Eye (tissue), 1 donor: Measurements from ENCODE around the gene GSTT4.
"Not testable (repeated sequence)": the region's sequence is repeated elsewhere in the genome, so short reads cannot be mapped to it uniquely, and the experiment has no call there.

ENCODE experiments used
- DNase-seq: peaks from one replicate; pipeline ENCODE4 v3.0.0-alpha.2; 2015

GSTT4 gene

DNA sequence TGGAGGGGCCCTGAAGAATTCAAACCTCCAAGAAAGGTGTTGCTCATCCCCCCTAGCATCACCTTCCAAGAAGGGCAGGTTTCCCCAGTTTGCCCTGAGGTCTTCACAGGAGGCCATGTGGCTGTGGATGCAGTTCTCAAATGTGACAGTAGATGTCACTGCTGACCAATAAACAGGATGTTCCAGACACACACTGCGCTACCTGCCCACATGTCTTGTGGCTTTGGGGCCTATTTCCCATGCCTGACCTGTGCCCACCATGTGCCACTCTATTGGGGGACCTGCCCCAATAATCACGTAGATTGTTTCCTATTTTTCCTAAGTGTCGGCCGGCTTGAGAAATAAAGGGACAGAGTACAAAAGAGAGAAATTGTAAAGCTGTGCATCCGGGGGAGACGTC, 20.8 kb downstream of the GSTT4 start:
- DNase-seq = peak; percentile 70

DNA sequence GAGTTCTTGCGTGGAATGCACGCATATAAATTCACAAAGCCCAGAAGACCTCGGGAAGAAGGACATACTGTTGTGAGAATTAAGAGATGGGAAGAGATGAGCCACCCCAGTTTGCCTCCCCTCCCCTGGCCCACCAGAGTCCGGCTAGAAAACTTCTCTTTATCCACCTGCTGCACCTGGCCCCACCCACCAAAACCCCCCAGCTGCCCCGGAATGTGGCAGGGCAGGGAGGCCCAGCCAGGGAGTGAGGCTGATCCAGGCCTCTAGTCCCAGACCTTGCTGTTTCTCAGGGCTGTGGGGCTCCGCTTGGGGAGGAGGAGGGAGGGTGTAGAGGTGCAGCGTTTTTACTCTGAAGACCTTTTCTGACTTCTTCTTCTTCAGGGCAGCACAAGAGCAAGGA, 24.7 kb downstream of the GSTT4 start:
- not testable (repeated sequence) for DNase-seq

DNA sequence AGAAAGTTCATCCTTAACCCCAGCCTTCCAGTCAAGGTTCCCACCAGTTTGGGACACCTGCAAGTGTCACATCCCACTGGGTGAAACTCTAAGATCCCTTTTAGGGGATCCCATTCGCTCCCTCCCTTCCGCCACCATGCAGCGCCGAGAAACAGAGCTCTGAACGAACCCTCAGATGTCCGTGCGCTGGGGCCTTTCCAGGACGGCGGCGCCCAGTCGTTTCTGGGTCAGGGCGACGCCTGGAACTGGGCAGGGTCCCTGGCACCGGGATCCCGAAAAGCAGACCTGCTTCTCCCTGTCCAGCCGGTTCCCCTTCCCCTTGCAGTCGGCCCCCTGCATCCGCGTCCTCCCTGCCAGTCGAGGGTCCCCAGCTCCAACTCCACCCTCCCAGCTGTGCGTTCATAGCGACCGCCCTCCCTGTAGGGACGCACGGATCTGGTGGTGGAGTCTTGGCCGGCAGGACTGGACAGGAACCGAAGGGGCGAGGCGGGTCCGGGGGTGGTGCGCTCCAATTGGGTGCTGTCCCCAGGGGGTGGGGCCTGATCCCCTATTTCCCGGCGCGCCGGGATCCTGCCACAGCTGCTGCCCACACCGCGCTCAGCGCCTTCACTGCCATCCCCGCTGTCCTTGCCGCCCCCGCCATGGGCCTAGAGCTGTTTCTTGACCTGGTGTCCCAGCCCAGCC, 25.6 kb downstream of the GSTT4 start, which contains the start of gene GSTT2:
GSTT2 (plus strand) TSS at position 578 of the 684 bp plus-strand sequence.
- DNase-seq = not testable (repeated sequence)

DNA sequence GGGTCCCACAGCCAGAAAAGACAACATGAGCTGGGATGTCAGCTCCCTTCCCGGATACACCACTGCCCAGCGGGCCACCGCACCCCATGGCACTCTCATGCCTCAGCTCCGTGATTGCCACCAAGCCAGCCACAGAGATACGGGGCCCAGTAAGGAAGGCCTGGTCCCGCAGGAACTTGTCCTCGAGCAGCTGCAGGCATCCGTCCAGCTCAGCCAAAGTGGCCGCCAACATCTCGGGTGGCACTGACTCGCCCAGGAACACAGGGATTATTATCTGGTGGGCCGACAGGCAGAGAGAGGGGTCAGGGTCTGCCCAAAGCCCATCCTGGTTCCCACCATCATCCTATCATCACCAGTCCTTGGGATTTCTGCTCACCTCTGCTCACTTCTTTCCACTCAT, 27.9 kb downstream of the GSTT4 start:
- DNase-seq = not testable (repeated sequence)

DNA sequence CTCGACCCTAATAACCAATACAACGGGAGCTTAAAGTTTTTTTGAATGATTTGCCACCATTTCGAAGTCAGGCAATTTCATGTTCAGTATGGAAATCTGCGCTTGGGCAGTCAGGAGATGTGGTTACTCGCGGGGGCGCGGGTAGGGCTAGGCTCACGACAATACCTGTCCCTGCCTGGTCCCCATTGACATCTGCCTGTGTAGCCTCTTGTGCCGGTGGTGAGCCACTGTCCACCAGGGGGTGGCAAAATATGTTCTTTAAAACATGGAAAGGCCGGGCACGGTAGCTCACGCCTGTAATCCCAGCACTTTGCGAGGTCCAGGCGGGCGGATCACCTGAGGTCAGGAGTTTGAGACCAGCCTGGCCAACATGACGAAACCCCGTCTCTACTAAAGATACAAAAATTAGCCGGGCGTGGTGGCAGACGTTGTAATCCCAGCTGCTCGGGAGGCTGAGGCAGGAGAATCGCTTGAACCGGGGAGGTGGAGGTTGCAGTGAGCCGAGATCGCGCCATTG, 30.4 kb downstream of the GSTT4 start:
- not testable (repeated sequence) for DNase-seq

DNA sequence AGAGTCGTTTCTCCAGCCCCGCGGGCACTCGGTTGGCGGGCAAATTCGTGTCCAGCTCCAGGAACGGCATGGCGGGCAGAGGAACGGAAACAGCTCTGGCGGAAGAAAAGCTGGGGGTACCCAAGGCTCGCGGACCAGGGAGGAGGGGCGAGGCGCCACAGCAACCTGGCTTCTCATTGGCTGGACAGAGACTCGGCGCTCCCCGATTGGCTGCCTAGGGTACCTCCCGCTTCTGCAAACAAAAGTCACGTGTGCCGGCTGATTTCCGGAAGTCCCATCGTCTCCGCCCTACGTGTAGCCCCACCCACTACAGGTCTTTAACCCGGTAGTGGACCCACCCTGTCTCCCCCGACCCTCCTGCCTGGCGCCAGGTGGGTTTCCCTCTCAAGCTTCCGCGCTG, 30.9 kb downstream of the GSTT4 start, which contains the start of gene DDT:
DDT (minus strand) TSS at position 97 of the 400 bp plus-strand sequence; CDS start at position 70, 27 bp downstream.
- not testable (repeated sequence) for DNase-seq

DNA sequence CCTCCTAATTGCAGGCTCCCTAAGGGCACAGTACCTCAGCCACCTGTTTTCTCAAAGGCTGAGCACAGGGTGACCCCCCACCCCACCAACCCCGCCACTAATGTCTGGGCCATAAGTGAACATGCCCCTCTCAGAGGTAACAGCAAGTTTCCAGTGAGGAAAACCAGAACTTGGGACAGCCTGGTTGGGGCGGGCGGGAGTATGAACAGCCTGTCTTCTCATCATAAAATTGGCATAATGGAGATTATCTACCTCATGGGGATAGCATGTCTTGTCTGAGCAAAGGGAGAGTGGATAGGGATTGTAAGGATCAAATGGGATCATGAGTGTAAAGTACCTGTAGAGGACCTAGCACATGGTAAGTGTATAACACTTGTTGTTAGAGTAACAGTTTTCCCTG, 33.3 kb downstream of the GSTT4 start:
- DNase-seq = not testable (repeated sequence)

DNA sequence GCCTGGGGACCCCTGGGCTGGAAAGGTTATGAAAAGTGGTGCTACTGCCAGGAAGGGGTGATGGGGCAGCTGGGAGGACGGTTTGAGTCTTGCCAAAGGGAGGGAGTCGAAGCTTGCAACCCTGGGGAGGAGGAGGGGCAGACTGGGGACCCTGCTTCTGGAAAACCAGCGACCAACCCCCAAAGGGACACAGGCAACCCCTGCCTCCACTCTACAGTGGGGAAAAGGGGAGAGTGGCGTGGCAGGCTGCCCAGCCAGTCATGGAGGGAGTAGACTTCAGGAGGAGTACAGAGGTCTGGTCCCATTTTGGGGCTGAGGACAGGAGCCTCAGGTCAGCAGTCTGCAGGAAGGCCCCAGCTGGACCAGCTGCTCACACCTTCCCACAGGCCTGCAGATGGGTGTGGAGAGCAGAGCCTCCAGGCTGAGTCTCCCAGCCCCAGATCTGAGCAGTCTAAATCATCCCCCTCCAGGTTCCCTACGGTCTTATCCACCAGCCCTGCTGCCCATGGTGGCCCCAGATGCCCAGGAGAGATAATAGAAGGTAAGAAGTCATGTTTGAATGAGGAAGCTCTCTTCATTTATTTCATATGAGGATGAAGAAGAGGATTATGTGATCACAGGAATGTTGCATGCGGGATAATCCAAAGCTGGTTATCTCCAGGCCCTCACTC, 34.3 kb downstream of the GSTT4 start:
- no peak for DNase-seq

DNA sequence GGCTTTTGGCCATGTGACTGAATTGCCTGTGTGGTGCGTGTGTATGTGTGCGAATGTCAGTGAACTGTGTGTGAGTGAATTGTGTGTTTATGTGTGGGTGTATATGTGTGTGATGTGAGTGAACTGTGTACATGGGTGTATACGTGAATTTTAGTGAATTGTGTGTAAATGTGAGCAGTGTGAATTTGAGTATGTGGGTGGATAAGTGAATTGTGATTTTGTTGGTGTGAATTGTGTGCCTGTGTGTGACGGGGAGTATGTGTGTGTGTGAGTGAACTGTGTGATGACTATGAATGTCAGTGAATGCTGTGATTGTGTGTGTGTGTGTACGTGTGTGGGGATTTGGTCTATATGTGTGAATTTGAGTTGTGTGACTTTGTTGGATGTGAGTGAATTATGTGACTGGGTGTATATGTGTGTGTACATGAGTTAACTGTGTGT, 35.0 kb downstream of the GSTT4 start:
- DNase-seq = no peak

DNA sequence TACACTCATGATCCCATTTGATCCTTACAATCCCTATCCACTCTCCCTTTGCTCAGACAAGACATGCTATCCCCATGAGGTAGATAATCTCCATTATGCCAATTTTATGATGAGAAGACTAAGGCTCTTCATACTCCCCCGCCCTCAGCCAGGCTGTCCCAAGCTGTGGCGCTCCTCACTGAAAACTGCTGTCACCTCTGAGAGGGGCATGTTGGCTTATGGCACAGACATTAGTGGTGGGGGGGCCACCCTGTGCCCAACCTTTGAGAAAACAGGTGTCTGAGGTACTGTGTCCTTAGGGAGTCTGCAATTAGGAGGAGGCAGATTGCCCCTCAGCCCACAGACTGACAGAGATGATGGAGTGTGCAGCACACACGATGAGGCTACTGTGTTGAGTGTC, 36.2 kb downstream of the GSTT4 start:
- no peak for DNase-seq

DNA sequence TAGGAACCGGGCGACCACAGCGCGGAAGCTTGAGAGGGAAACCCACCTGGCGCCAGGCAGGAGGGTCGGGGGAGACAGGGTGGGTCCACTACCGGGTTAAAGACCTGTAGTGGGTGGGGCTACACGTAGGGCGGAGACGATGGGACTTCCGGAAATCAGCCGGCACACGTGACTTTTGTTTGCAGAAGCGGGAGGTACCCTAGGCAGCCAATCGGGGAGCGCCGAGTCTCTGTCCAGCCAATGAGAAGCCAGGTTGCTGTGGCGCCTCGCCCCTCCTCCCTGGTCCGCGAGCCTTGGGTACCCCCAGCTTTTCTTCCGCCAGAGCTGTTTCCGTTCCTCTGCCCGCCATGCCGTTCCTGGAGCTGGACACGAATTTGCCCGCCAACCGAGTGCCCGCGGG, 38.7 kb downstream of the GSTT4 start, which contains the start of gene DDTL:
DDTL (plus strand) TSS at position 321 of the 400 bp plus-strand sequence; CDS start at position 348, 27 bp downstream.
- DNase-seq = not testable (repeated sequence)

DNA sequence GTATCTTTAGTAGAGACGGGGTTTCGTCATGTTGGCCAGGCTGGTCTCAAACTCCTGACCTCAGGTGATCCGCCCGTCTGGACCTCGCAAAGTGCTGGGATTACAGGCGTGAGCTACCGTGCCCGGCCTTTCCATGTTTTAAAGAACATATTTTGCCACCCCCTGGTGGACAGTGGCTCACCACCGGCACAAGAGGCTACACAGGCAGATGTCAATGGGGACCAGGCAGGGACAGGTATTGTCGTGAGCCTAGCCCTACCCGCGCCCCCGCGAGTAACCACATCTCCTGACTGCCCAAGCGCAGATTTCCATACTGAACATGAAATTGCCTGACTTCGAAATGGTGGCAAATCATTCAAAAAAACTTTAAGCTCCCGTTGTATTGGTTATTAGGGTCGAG, 39.2 kb downstream of the GSTT4 start:
- not testable (repeated sequence) for DNase-seq

DNA sequence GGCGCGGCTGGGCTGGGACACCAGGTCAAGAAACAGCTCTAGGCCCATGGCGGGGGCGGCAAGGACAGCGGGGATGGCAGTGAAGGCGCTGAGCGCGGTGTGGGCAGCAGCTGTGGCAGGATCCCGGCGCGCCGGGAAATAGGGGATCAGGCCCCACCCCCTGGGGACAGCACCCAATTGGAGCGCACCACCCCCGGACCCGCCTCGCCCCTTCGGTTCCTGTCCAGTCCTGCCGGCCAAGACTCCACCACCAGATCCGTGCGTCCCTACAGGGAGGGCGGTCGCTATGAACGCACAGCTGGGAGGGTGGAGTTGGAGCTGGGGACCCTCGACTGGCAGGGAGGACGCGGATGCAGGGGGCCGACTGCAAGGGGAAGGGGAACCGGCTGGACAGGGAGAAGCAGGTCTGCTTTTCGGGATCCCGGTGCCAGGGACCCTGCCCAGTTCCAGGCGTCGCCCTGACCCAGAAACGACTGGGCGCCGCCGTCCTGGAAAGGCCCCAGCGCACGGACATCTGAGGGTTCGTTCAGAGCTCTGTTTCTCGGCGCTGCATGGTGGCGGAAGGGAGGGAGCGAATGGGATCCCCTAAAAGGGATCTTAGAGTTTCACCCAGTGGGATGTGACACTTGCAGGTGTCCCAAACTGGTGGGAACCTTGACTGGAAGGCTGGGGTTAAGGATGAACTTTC, 44.0 kb downstream of the GSTT4 start, which contains the start of gene GSTT2B:
GSTT2B (minus strand) TSS at position 112 of the 688 bp plus-strand sequence; CDS start at position 48, 64 bp downstream.
- DNase-seq = not testable (repeated sequence)

DNA sequence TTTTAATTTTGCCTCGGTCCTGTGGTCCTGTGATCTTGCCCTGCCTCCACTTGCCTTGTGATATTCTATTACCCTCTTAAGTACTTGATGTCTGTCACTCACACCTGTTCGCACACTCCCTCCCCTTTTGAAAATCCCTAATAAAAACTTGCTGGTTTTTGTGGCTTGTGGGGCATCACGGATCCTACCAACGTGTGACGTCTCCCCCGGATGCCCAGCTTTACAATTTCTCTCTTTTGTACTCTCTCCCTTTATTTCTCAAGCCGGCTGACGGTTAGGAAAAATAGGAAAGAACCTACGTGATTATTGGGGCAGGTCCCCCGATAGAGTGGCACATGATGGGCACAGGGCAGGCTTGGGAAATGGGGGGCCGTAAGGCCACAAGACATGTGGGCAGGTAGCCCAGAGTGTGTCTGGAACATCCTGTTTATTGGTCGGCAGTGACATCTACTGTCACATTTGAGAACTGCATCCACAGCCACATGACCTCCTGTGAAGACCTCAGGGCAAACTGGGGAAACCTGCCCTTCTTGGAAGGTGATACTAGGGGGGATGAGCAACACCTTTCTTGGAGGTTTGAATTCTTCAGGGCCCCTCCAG, 48.9 kb downstream of the GSTT4 start:
- DNase-seq = peak; percentile 96

DNA sequence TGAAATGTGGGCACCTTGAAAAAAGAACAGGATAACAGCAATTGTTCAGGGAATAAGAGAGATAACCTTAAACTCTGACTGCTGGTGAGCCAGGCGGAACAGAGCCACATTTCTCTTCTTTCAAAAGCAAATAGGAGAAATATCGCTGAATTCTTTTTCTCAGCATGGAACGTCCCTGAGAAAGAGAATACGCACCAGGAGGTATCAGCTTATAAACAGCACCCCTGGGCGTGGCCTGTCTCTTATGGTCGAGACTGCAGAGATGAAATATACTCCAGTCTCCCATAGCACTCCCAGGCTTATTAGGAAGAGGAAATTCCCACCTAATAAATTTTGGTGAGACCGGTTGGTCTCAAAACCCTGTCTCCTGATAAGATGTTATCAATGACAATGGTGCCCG, 49.4 kb downstream of the GSTT4 start:
- not testable (repeated sequence) for DNase-seq

DNA sequence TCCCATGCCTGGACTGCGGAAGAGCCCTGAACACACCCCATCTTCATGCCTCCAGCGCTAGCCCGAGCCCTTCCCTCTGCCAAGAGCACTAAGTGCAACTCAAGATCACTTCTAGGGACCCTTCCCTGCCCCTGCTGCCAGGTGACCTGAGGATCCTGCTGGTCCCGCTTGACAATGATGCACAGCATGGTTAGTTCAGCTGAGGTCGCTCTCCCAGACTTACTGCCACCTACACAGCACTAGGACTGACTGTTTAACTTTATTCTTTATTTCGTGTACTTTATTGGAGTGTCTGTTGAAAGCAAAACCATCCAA, 50.3 kb downstream of the GSTT4 start:
- DNase-seq = not testable (repeated sequence)

DNA sequence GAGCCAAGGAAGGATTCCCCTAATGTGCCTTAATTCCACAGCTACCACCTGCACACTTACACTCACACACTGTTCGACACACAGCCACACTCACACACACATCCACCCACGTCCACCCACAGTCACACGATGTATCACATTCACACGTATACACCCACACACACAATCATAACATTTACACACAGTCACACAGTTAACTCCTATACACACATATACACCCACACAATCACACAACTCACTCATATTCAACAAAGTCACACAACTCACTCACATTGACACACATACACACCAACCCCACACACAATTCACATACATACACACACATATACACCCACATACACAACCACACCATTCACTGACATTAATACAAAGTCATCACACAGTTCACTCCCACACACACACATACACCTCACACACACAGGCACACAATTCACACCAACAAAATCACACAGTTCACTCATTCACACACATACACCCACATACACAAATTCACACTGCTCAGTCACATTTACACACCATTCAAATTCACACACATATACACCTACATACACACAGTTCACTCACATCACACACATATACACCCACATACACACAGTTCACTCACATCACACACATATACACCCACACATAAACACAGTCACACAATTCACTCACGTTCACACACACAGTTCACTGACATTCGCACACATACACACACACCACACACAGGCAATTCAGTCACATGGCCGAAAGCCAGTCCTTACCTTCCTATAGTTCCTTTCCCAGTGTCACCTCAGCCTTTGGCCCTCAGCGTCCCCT, 50.9 kb downstream of the GSTT4 start:
- not testable (repeated sequence) for DNase-seq

DNA sequence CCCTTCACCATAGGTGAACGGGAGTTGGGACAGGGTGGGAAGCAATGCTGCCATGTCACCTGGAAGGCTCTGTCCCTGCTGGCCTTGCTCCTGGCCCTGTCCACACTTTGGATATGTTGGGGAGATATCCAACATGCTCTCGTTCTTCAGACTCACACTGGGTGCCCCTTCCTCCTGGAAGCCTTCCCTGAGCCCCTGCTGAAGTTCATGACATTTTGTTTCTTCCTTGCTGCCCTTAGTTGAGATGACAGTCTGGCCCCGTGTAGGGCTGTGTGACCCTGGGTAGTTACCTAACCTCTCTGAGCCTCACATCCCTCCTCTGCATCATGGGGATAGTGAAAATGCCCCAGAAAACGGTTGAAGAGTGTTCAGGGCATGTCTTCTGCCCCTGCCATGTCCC, 51.8 kb downstream of the GSTT4 start:
- DNase-seq = not testable (repeated sequence)

DNA sequence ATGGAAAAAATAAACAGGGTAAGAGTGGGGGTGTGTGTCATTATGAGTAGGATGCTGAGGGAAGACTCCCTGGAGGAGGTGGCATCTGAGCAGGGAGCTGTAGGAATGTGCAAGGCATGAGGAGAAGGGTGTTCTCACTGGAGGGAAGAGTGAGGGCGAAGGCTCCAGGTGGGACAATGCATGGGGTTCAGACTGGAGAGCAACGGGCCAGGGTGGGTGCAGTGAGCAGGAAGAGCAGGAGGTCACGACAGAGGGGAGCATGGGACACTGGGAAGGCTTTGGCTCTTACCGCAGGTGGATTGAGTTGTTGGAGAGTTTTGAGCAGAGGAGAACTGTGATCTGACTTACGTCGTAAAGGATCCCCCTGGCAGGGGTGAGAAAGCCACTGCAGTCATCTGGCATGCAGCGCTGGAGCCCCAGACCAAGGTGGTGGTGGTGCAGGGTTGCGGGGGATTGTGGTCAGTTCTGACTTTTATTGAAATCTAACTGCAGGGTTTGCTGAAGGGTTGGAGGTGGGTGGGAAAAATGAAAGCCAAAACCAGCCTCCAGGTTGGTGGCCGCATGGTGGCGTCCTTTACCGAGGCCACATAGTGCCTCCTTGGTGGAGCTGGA, 52.4 kb downstream of the GSTT4 start:
- not testable (repeated sequence) for DNase-seq

DNA sequence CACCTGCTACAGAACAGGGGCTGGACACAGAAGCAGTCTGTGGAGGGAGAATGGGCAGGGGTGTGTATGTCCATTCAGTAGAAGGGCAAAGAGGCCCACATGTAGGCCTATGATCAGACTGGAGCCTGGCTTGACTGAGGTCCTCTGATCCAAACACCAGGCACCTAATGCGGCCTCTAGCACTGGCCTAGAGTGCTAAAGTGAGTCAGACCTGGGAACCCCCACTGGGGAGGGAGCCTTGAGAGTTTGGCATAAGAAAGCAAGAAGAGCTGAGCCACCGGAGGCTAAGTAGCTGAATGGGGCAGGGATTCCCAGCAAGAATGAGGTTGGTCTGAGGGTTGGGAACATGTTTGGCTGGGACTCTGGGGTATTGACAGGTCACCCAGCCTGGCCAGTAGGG, 53.9 kb downstream of the GSTT4 start:
- DNase-seq = not testable (repeated sequence)

DNA sequence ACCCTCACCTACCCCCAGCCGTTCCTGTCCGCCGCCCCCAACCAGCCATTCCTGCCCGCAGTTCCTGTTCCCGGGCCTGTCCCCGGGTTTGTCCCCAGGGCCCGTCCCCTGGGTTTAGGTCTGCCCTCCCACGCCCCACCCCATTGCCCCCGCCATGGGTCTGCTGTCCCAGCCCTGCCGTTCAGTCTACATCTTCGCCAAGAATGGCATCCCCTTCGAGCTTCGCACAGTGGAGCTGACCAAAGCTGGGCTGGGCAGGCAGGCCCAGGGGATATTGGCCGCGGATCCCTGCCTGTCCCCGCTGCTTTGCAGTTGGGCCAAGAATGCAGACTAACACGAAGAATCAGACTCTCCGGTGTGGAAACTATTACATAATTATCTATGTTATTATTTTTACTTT, 55.5 kb downstream of the GSTT4 start:
- DNase-seq = not testable (repeated sequence)
